Activated CD4-positive, alpha-beta memory T cell treated with anti-CD3 and anti-CD28 coated beads, Interleukin-2, amount 10 ng/mL, durations not matched to agents 7 days and 5 days (primary cell): ENCODE results near the gene WFIKKN2. TPM values are rescaled to one million over a fixed set of nuclear protein-coding genes. Genes with fewer than 3 reads are reported as not detected.
"Not testable (repeated sequence)": the region's sequence is repeated elsewhere in the genome, so short reads cannot be mapped to it uniquely, and the experiment has no call there.

Source experiments
- CTCF ChIA-PET: fragments of 350-600 bp; sonication (Branson Sonifier 250); formaldehyde crosslinking; loops from one replicate; lab custom pipeline; 2021; ENCODE audit warnings: antibody characterized with exemption, inconsistent platforms; lab: Charles Lee
- POLR2A ChIA-PET: fragments of 350-600 bp; sonication (Branson Sonifier 250); formaldehyde crosslinking; loops from one replicate; lab custom pipeline; 2021; ENCODE audit warnings: antibody characterized with exemption; lab: Charles Lee
- DNase-seq: peaks from one replicate; pipeline ENCODE4 v3.0.0-alpha.2; 2020
- H3K27ac Mint-ChIP-seq: one replicate; pipeline ENCODE4 v1.8.0; 2021; ENCODE audit warnings: mild to moderate bottlenecking, mixed read lengths
- H3K27me3 Mint-ChIP-seq: one replicate; pipeline ENCODE4 v1.8.0; 2021; ENCODE audit warnings: mixed read lengths
- H3K36me3 Mint-ChIP-seq: one replicate; pipeline ENCODE4 v1.8.0; 2021; ENCODE audit warnings: low read depth, mixed read lengths
- H3K4me1 Mint-ChIP-seq: one replicate; pipeline ENCODE4 v1.8.0; 2021; ENCODE audit warnings: mixed read lengths
- H3K4me3 Mint-ChIP-seq: one replicate; pipeline ENCODE4 v1.8.0; 2021; ENCODE audit warnings: mild to moderate bottlenecking, mixed read lengths
- H3K9me3 Mint-ChIP-seq: one replicate; pipeline ENCODE4 v1.8.0; 2021; ENCODE audit warnings: mixed read lengths
- total RNA-seq, 2 experiments: library from RNA; stranded (reverse); gene quantifications; one replicate each; pipeline ENCODE4 v1.2.3, GENCODE V29; 2021

The WFIKKN2 gene
- total RNA-seq, 2 experiments from 2014 or later = not detected

GRCh38 chr17:50853015-50853615 lies 17.7 kb downstream of the WFIKKN2 start:
- ChIA-PET CTCF (interaction anchor here (0.6 to 6.0 kb wide), 35 partner anchors 8 to 313 kb away, joined by 3 to 189 read pairs (median 6); partner anchors contain the start of genes NME1, NME2 and TOB1), POLR2A (interaction anchor here (0.6 to 4.0 kb wide), 16 partner anchors 8 to 301 kb away, joined by 3 to 129 read pairs (median 5); partner anchors contain the start of genes NME1 and TOB1)
- Mint-ChIP-seq H3K36me3 (no peaks in the 10 kb centered on the region), H3K4me3 (no peak overlapping the region), H3K27ac (no peak overlapping the region), H3K27me3 (peaks cover 14% of the 10 kb centered on the region), H3K4me1 (peaks cover 25% of the 10 kb centered on the region), H3K9me3 (no peaks in the 10 kb centered on the region)
- peak; percentile 12 for DNase-seq

GRCh38 chr17:50853781-50854180 lies 18.4 kb downstream of the WFIKKN2 start:
- Mint-ChIP-seq H3K27me3 (peaks cover 14% of the 10 kb centered on the region), H3K4me3 (no peak overlapping the region), H3K9me3 (no peaks in the 10 kb centered on the region), H3K27ac (no peak overlapping the region), H3K36me3 (no peaks in the 10 kb centered on the region), H3K4me1 (peaks cover 25% of the 10 kb centered on the region)
- CTCF ChIA-PET = interaction anchor here (0.7 to 6.0 kb wide), 12 partner anchors 9 to 312 kb away, joined by 3 to 189 read pairs (median 18); partner anchors contain the start of genes NME1, NME2 and TOB1
- POLR2A ChIA-PET = interaction anchor here (0.9 to 4.0 kb wide), 6 partner anchors 11 to 102 kb away, joined by 3 to 129 read pairs (median 20); partner anchors contain the start of gene TOB1
- DNase-seq = no peak

DNA sequence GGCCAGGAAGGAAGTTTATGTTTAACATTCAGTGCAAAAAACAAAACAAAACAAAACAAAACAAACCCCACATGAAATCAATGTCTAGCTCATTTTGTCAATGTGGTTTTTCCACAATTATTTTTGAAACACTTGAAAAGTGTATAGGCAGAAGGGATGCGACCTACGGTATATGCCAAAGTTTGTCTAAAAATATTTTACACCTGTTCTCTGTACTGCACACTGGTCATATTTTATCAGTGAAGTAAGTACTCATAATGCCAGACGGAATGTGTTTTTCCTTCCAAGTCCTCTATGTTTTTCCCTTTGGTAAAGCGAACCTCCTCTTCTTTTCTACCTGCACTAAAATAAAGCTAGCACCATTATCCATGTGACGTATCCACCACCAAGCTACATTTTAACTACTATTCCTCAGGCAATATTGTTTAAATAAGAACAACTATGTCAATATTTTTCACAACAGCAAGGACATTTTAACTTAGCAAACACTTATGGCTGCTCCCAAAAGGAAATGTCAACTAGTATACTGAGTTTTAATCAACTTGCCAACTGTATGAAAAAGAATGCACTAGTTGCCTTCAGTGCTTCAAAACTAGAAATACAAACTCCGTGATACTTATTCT lies 20.4 kb downstream of the WFIKKN2 start:
- peaks cover 1% of the 10 kb centered on the region for H3K36me3 Mint-ChIP-seq
- H3K4me1 Mint-ChIP-seq = peaks cover 25% of the 10 kb centered on the region

DNA sequence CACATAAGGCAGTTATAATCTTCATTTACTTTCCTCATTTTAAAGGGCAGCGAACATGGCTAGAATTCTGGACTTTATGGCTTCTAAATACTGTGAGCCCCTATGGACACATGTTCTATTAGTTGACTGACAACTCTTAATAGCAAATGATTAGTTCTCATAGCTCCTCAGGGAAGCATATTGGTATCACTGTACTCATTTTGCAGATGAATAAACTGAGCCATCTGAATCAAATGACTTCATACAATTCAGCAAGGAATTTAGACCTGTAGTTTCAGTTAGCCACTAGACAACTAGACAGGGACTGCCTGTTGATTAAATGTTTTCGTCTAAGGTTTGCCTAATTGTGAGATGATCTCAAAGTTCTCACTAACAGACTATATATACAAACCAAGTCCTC lies 21.0 kb downstream of the WFIKKN2 start:
- ChIA-PET CTCF (interaction anchor here (0.5 to 6.0 kb wide), 8 partner anchors 10 to 435 kb away, joined by 3 to 47 read pairs (median 5); partner anchors contain the start of gene TOB1), POLR2A (interaction anchor here (1.0 to 3.2 kb wide), 3 partner anchors 10 to 95 kb away, joined by 3 to 36 read pairs (median 4); partner anchors contain the start of gene TOB1)
- no peak for DNase-seq
- no peaks in the 10 kb centered on the region for H3K9me3 Mint-ChIP-seq
- H3K36me3 Mint-ChIP-seq = peaks cover 6% of the 10 kb centered on the region
- H3K4me1 Mint-ChIP-seq = peaks cover 26% of the 10 kb centered on the region
- no peak overlapping the region for H3K4me3 Mint-ChIP-seq
- peaks cover 14% of the 10 kb centered on the region for H3K27me3 Mint-ChIP-seq
- H3K27ac Mint-ChIP-seq = no peak overlapping the region

More for the DNA sequence above, 20.4 kb downstream of the WFIKKN2 start:
- no peak overlapping the region for H3K27ac Mint-ChIP-seq
- no peak for DNase-seq
- no peak overlapping the region for H3K4me3 Mint-ChIP-seq
- POLR2A ChIA-PET = interaction anchor here (0.8 to 3.2 kb wide), 4 partner anchors 11 to 99 kb away, joined by 3 to 36 read pairs (median 4); partner anchors contain the start of gene TOB1
- no peaks in the 10 kb centered on the region for H3K9me3 Mint-ChIP-seq
- peaks cover 14% of the 10 kb centered on the region for H3K27me3 Mint-ChIP-seq
- CTCF ChIA-PET = interaction anchor here (0.5 to 6.0 kb wide), 10 partner anchors 10 to 434 kb away, joined by 3 to 47 read pairs (median 4); partner anchors contain the start of gene TOB1

- Mint-ChIP-seq H3K4me3 (no peak overlapping the region), H3K9me3 (no peaks in the 10 kb centered on the region), H3K27ac (no peak overlapping the region), H3K4me1 (peaks cover 25% of the 10 kb centered on the region), H3K36me3 (peaks cover 22% of the 10 kb centered on the region), H3K27me3 (peaks cover 14% of the 10 kb centered on the region)
- no peak for DNase-seq
- CTCF ChIA-PET = interaction anchor here (0.8 to 3.4 kb wide), 5 partner anchors 17 to 98 kb away, joined by 3 to 16 read pairs (median 4); no protein-coding TSS in a partner anchor
- POLR2A ChIA-PET = interaction anchor here (10.8 kb wide), 1 partner anchor 90 kb away, joined by 457 read pairs; no protein-coding TSS in a partner anchor
Observed at GRCh38 chr17:50858486-50859225, 23.3 kb downstream of the WFIKKN2 start.

DNA sequence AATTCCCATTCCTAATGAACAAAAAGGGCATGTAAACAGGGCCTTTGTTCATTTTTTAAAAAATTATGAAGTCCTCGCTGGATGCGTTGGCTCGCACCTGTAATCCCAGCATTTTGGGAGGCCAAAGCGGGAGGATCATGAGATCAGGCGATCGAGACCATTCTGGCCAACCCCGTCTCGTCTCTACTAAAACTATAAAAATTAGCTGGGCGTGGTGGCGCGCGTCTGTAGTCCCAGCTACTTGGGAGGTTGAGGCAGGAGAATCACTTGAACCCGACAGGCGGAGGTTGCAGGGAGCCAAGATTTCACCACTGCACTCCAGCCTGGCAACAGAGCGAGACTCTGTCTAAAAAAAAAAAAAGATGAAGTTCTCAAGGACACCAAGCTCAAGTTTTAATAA lies 24.3 kb downstream of the WFIKKN2 start:
- Mint-ChIP-seq H3K4me1 (peaks cover 33% of the 10 kb centered on the region), H3K36me3 (peaks cover 32% of the 10 kb centered on the region)
- H3K4me3 Mint-ChIP-seq, H3K27me3 Mint-ChIP-seq, H3K27ac Mint-ChIP-seq, H3K9me3 Mint-ChIP-seq, DNase-seq: not testable (repeated sequence)
- POLR2A ChIA-PET = interaction anchor here (10.8 kb wide), 1 partner anchor 89 kb away, joined by 457 read pairs; no protein-coding TSS in a partner anchor
- CTCF ChIA-PET = interaction anchor here (0.9 to 2.3 kb wide), 4 partner anchors 8 to 89 kb away, joined by 3 to 11 read pairs (median 4); no protein-coding TSS in a partner anchor

GRCh38 chr17:50861334-50861676 lies 25.9 kb downstream of the WFIKKN2 start:
- no peaks in the 10 kb centered on the region for H3K9me3 Mint-ChIP-seq
- CTCF ChIA-PET = interaction anchor here (0.7 to 3.1 kb wide), 5 partner anchors 9 to 96 kb away, joined by 4 to 19 read pairs (median 10); no protein-coding TSS in a partner anchor
- POLR2A ChIA-PET = interaction anchor here (0.7 to 10.8 kb wide), 5 partner anchors 9 to 87 kb away, joined by 4 to 457 read pairs (median 6); no protein-coding TSS in a partner anchor
- H3K36me3 Mint-ChIP-seq = peaks cover 39% of the 10 kb centered on the region
- no peak overlapping the region for H3K27ac Mint-ChIP-seq
- H3K4me1 Mint-ChIP-seq = peaks cover 25% of the 10 kb centered on the region
- no peak overlapping the region for H3K4me3 Mint-ChIP-seq
- no peaks in the 10 kb centered on the region for H3K27me3 Mint-ChIP-seq
- no peak for DNase-seq

GRCh38 chr17:50861822-50862528 lies 26.6 kb downstream of the WFIKKN2 start:
- POLR2A ChIA-PET = interaction anchor here (1.6 to 10.8 kb wide), 4 partner anchors 9 to 87 kb away, joined by 9 to 457 read pairs (median 214); no protein-coding TSS in a partner anchor
- H3K36me3 Mint-ChIP-seq = peaks cover 39% of the 10 kb centered on the region
- no peaks in the 10 kb centered on the region for H3K27me3 Mint-ChIP-seq
- H3K4me1 Mint-ChIP-seq = peaks cover 25% of the 10 kb centered on the region
- H3K4me3 Mint-ChIP-seq = peak overlapping the region; percentile 2
- no peak overlapping the region for H3K27ac Mint-ChIP-seq
- CTCF ChIA-PET = interaction anchor here (0.6 to 3.1 kb wide), 13 partner anchors 9 to 113 kb away, joined by 3 to 36 read pairs (median 6); no protein-coding TSS in a partner anchor
- DNase-seq = no peak
- no peaks in the 10 kb centered on the region for H3K9me3 Mint-ChIP-seq

GRCh38 chr17:50863221-50863843 lies 27.9 kb downstream of the WFIKKN2 start:
- Mint-ChIP-seq H3K4me1 (peaks cover 31% of the 10 kb centered on the region), H3K27me3 (no peaks in the 10 kb centered on the region), H3K4me3 (peak overlapping the region; percentile 97), H3K9me3 (no peaks in the 10 kb centered on the region), H3K36me3 (peaks cover 45% of the 10 kb centered on the region), H3K27ac (no peak overlapping the region)
- peak; percentile 58 for DNase-seq
- ChIA-PET POLR2A (interaction anchor here (2.0 to 10.8 kb wide), 5 partner anchors 9 to 85 kb away, joined by 7 to 457 read pairs (median 144); no protein-coding TSS in a partner anchor), CTCF (interaction anchor here (0.6 to 3.1 kb wide), 13 partner anchors 11 to 316 kb away, joined by 3 to 36 read pairs (median 5); partner anchors contain the start of genes NME1 and SPATA20)

- peak overlapping the region; percentile 97 for H3K4me3 Mint-ChIP-seq
- H3K27me3 Mint-ChIP-seq = no peaks in the 10 kb centered on the region
- H3K36me3 Mint-ChIP-seq = peaks cover 49% of the 10 kb centered on the region
- H3K9me3 Mint-ChIP-seq = no peaks in the 10 kb centered on the region
- peaks cover 36% of the 10 kb centered on the region for H3K4me1 Mint-ChIP-seq
- DNase-seq = no peak
- H3K27ac Mint-ChIP-seq = no peak overlapping the region
- CTCF ChIA-PET = interaction anchor here (0.6 to 3.1 kb wide), 11 partner anchors 11 to 317 kb away, joined by 3 to 36 read pairs (median 6); partner anchors contain the start of genes NME1 and SPATA20
- POLR2A ChIA-PET = interaction anchor here (2.0 to 10.8 kb wide), 5 partner anchors 8 to 85 kb away, joined by 7 to 457 read pairs (median 144); no protein-coding TSS in a partner anchor
Observed at GRCh38 chr17:50863931-50864330, 28.5 kb downstream of the WFIKKN2 start.

DNA sequence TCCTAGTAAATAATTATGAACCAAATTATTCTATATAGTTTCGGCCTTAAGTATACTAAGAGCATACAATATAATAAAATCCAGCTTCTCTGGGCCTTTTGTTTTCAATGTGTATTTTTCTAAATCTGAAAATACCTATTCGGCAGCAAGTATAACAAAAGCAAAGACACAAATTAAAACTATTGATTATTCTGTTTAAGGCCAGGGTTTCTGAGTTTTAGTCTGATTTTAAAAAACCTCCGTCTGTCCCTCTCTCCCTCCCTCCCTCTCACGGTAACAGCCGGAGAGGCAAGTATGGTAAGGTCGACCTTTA lies 29.3 kb downstream of the WFIKKN2 start:
- CTCF ChIA-PET = interaction anchor here (1.5 to 3.8 kb wide), 5 partner anchors 10 to 95 kb away, joined by 3 to 47 read pairs (median 19); no protein-coding TSS in a partner anchor
- Mint-ChIP-seq H3K27me3 (no peaks in the 10 kb centered on the region), H3K9me3 (no peaks in the 10 kb centered on the region), H3K4me3 (peak overlapping the region; percentile 97), H3K4me1 (peaks cover 42% of the 10 kb centered on the region), H3K27ac (peak overlapping the region; percentile 94), H3K36me3 (peaks cover 49% of the 10 kb centered on the region)
- POLR2A ChIA-PET = interaction anchor here (1.4 to 10.8 kb wide), 18 partner anchors 8 to 289 kb away, joined by 3 to 457 read pairs (median 34); partner anchors contain the start of genes LUC7L3 and NME1
- DNase-seq = no peak
